ENCODE data around the gene TGFBRAP1.
"Not testable (repeated sequence)": the region's sequence is repeated elsewhere in the genome, so short reads cannot be mapped to it uniquely, and the experiment has no call there.

The TGFBRAP1 gene

GRCh38 chr2:105280281-105280680 is 49.3 kb downstream of the TGFBRAP1 start:
- in situ Hi-C loops (cut with HindIII; ENCODE audit: low sequenced_read_pairs) = no loop called here

GRCh38 chr2:105279126-105279525 is 50.4 kb downstream of the TGFBRAP1 start:
- in situ Hi-C loops (cut with HindIII; ENCODE audit: low sequenced_read_pairs) = loop anchor here (5.0 kb wide), 1 partner anchor 83 kb away; no protein-coding TSS in a partner anchor

GRCh38 chr2:105278654-105279053 is 50.9 kb downstream of the TGFBRAP1 start:
- in situ Hi-C loops (cut with HindIII; ENCODE audit: low sequenced_read_pairs) = loop anchor here (5.0 kb wide), 1 partner anchor 84 kb away; no protein-coding TSS in a partner anchor

GRCh38 chr2:105274046-105274445 is 55.5 kb downstream of the TGFBRAP1 start:
- in situ Hi-C loops (cut with HindIII; ENCODE audit: low sequenced_read_pairs) = no loop called here

GRCh38 chr2:105272176-105272575 is 57.4 kb downstream of the TGFBRAP1 start:
- in situ Hi-C loops (cut with HindIII; ENCODE audit: low sequenced_read_pairs) = no loop called here

- in situ Hi-C loops (cut with HindIII; ENCODE audit: low sequenced_read_pairs) = no loop called here
These were observed 58.0 kb downstream of the TGFBRAP1 start for GRCh38 chr2:105271393-105272045.

- in situ Hi-C loops (cut with HindIII; ENCODE audit: low sequenced_read_pairs) = no loop called here
These were observed 60.1 kb downstream of the TGFBRAP1 start for GRCh38 chr2:105269426-105269825.

GRCh38 chr2:105262651-105263091 is 66.9 kb downstream of the TGFBRAP1 start:
- in situ Hi-C loops (cut with HindIII; ENCODE audit: low sequenced_read_pairs) = no loop called here

- in situ Hi-C loops (cut with HindIII; ENCODE audit: low sequenced_read_pairs) = no loop called here
These were observed 68.5 kb downstream of the TGFBRAP1 start for GRCh38 chr2:105261061-105261460.

GRCh38 chr2:105258835-105259350 is 70.6 kb downstream of the TGFBRAP1 start:
- in situ Hi-C loops (cut with HindIII; ENCODE audit: low sequenced_read_pairs) = no loop called here

GRCh38 chr2:105257981-105258380 is 71.6 kb downstream of the TGFBRAP1 start:
- in situ Hi-C loops (cut with HindIII; ENCODE audit: low sequenced_read_pairs) = no loop called here

- in situ Hi-C loops (cut with HindIII; ENCODE audit: low sequenced_read_pairs) = no loop called here
These were observed 73.0 kb downstream of the TGFBRAP1 start for GRCh38 chr2:105256431-105257047.

GRCh38 chr2:105255979-105256378 is 73.6 kb downstream of the TGFBRAP1 start:
- in situ Hi-C loops (cut with HindIII; ENCODE audit: low sequenced_read_pairs) = no loop called here

GRCh38 chr2:105254531-105255210 is 74.9 kb downstream of the TGFBRAP1 start:
- in situ Hi-C loops (cut with HindIII; ENCODE audit: low sequenced_read_pairs) = no loop called here

- in situ Hi-C loops (cut with HindIII; ENCODE audit: low sequenced_read_pairs) = no loop called here
These were observed 77.3 kb downstream of the TGFBRAP1 start for GRCh38 chr2:105252271-105252670.

GRCh38 chr2:105251016-105251648 is 78.4 kb downstream of the TGFBRAP1 start:
- in situ Hi-C loops (cut with HindIII; ENCODE audit: low sequenced_read_pairs) = not testable (repeated sequence)

GRCh38 chr2:105249891-105250290 is 79.6 kb downstream of the TGFBRAP1 start:
- in situ Hi-C loops (cut with HindIII; ENCODE audit: low sequenced_read_pairs) = no loop called here

GRCh38 chr2:105249181-105249580 is 80.4 kb downstream of the TGFBRAP1 start:
- in situ Hi-C loops (cut with HindIII; ENCODE audit: low sequenced_read_pairs) = no loop called here

- in situ Hi-C loops (cut with HindIII; ENCODE audit: low sequenced_read_pairs) = no loop called here
These were observed 81.0 kb downstream of the TGFBRAP1 start for GRCh38 chr2:105248316-105249070.

- in situ Hi-C loops (cut with HindIII; ENCODE audit: low sequenced_read_pairs) = no loop called here
These were observed 85.1 kb downstream of the TGFBRAP1 start for GRCh38 chr2:105244451-105244850.

All from endothelial cell of hepatic sinusoid (primary cell).